ENCODE data around the gene ACTL7A.

The ACTL7A gene

GRCh38 chr9:108816037-108816436 is 46.0 kb upstream of the ACTL7A start:
- DNase-seq (ENCODE audit: low spot score) (no peak), ATAC-seq (ENCODE audit: low read depth) (no peak)
- H3K9me3 ChIP-seq (ENCODE audit: severe bottlenecking) = no peaks in the 10 kb centered on the region
- H3K4me3 ChIP-seq (ENCODE audit: severe bottlenecking) = no peak overlapping the region
- peaks cover 15% of the 10 kb centered on the region for H3K4me1 ChIP-seq (ENCODE audit: insufficient read depth, poor library complexity, severe bottlenecking)
- no peak for TF ChIP-seq CTCF (IDR thresholded peaks at IDR 0.05; ENCODE audit: poor library complexity, severe bottlenecking)
- H3K36me3 ChIP-seq (ENCODE audit: low read depth) = no peaks in the 10 kb centered on the region
- no peak overlapping the region for H3K27ac ChIP-seq (ENCODE audit: poor library complexity, severe bottlenecking)
- no peaks in the 10 kb centered on the region for H3K27me3 ChIP-seq (ENCODE audit: insufficient read depth, poor library complexity, severe bottlenecking)

GRCh38 chr9:108823829-108824228 is 38.2 kb upstream of the ACTL7A start:
- Histone ChIP-seq H3K4me1 (ENCODE audit: insufficient read depth, poor library complexity, severe bottlenecking) (no peaks in the 10 kb centered on the region), H3K9me3 (ENCODE audit: severe bottlenecking) (peaks cover 3% of the 10 kb centered on the region), H3K36me3 (ENCODE audit: low read depth) (no peaks in the 10 kb centered on the region), H3K4me3 (ENCODE audit: severe bottlenecking) (no peak overlapping the region), H3K27me3 (ENCODE audit: insufficient read depth, poor library complexity, severe bottlenecking) (no peaks in the 10 kb centered on the region), H3K27ac (ENCODE audit: poor library complexity, severe bottlenecking) (no peak overlapping the region)
- no peak for TF ChIP-seq CTCF (IDR thresholded peaks at IDR 0.05; ENCODE audit: poor library complexity, severe bottlenecking)
- DNase-seq (ENCODE audit: low spot score) (no peak), ATAC-seq (ENCODE audit: low read depth) (no peak)

GRCh38 chr9:108830272-108830671 is 31.8 kb upstream of the ACTL7A start:
- peak overlapping the region; percentile 100 for H3K27ac ChIP-seq (ENCODE audit: poor library complexity, severe bottlenecking)
- TF ChIP-seq CTCF (IDR thresholded peaks at IDR 0.05; ENCODE audit: poor library complexity, severe bottlenecking) = no peak

GRCh38 chr9:108831496-108832178 is 30.4 kb upstream of the ACTL7A start:
- DNase-seq (ENCODE audit: low spot score) (no peak), ATAC-seq (ENCODE audit: low read depth) (peak; percentile 68)
- no peaks in the 10 kb centered on the region for H3K27me3 ChIP-seq (ENCODE audit: insufficient read depth, poor library complexity, severe bottlenecking)
- H3K36me3 ChIP-seq (ENCODE audit: low read depth) = no peaks in the 10 kb centered on the region
- H3K9me3 ChIP-seq (ENCODE audit: severe bottlenecking) = no peaks in the 10 kb centered on the region
- H3K4me1 ChIP-seq (ENCODE audit: insufficient read depth, poor library complexity, severe bottlenecking) = peaks cover 43% of the 10 kb centered on the region
- peak overlapping the region; percentile 100 for H3K27ac ChIP-seq (ENCODE audit: poor library complexity, severe bottlenecking)
- TF ChIP-seq CTCF (IDR thresholded peaks at IDR 0.05; ENCODE audit: poor library complexity, severe bottlenecking) = no peak
- H3K4me3 ChIP-seq (ENCODE audit: severe bottlenecking) = no peak overlapping the region

More at GRCh38 chr9:108830272-108830671, 31.8 kb upstream of the ACTL7A start:
- ATAC-seq (ENCODE audit: low read depth) (peak; percentile 43; the same call in 2 of the 3 replicates), DNase-seq (ENCODE audit: low spot score) (no peak)
- H3K4me1 ChIP-seq (ENCODE audit: insufficient read depth, poor library complexity, severe bottlenecking) = peaks cover 29% of the 10 kb centered on the region
- no peaks in the 10 kb centered on the region for H3K9me3 ChIP-seq (ENCODE audit: severe bottlenecking)
- no peaks in the 10 kb centered on the region for H3K27me3 ChIP-seq (ENCODE audit: insufficient read depth, poor library complexity, severe bottlenecking)
- H3K36me3 ChIP-seq (ENCODE audit: low read depth) = no peaks in the 10 kb centered on the region
- no peak overlapping the region for H3K4me3 ChIP-seq (ENCODE audit: severe bottlenecking)

GRCh38 chr9:108832179-108832500 is 29.9 kb upstream of the ACTL7A start:
- ATAC-seq (ENCODE audit: low read depth) (no peak), DNase-seq (ENCODE audit: low spot score) (no peak)
- H3K9me3 ChIP-seq (ENCODE audit: severe bottlenecking) = no peaks in the 10 kb centered on the region
- TF ChIP-seq CTCF (IDR thresholded peaks at IDR 0.05; ENCODE audit: poor library complexity, severe bottlenecking) = no peak
- H3K4me1 ChIP-seq (ENCODE audit: insufficient read depth, poor library complexity, severe bottlenecking) = peaks cover 48% of the 10 kb centered on the region
- no peaks in the 10 kb centered on the region for H3K36me3 ChIP-seq (ENCODE audit: low read depth)
- H3K27me3 ChIP-seq (ENCODE audit: insufficient read depth, poor library complexity, severe bottlenecking) = no peaks in the 10 kb centered on the region
- H3K4me3 ChIP-seq (ENCODE audit: severe bottlenecking) = no peak overlapping the region
- peak overlapping the region; percentile 100 for H3K27ac ChIP-seq (ENCODE audit: poor library complexity, severe bottlenecking)
